Tibial nerve (tissue), 4 donors: ENCODE results near the gene MGLL.

Experiments used
- EP300 ChIP-seq, 2 donors: sonication (generic); formaldehyde crosslinking; IDR thresholded peaks; one replicate each; pipeline ENCODE4 v1.6.1; 2017; ENCODE audit warnings: antibody characterized with exemption in 2 of 2, mild to moderate bottlenecking in 1 of 2
- POLR2A ChIP-seq, 2 donors: fragments of 450-650 bp; IDR thresholded peaks; one replicate each; pipeline ENCODE4 v1.6.1; 2017; ENCODE audit warnings: antibody characterized with exemption in 2 of 2, mild to moderate bottlenecking in 2 of 2, moderate library complexity in 2 of 2
- TF ChIP-seq, protein P1 (sequence below), 5 experiments: fragments of 200-600 bp in 3 of 5; fragments of 450-650 bp in 2 of 5; sonication (generic) in 3 of 5; IDR thresholded peaks; one replicate each; pipeline ENCODE4 v1.5.1; 2016 to 2019; ENCODE audit warnings: antibody characterized with exemption in 5 of 5, mild to moderate bottlenecking in 3 of 5, moderate library complexity in 2 of 5

DNA sequence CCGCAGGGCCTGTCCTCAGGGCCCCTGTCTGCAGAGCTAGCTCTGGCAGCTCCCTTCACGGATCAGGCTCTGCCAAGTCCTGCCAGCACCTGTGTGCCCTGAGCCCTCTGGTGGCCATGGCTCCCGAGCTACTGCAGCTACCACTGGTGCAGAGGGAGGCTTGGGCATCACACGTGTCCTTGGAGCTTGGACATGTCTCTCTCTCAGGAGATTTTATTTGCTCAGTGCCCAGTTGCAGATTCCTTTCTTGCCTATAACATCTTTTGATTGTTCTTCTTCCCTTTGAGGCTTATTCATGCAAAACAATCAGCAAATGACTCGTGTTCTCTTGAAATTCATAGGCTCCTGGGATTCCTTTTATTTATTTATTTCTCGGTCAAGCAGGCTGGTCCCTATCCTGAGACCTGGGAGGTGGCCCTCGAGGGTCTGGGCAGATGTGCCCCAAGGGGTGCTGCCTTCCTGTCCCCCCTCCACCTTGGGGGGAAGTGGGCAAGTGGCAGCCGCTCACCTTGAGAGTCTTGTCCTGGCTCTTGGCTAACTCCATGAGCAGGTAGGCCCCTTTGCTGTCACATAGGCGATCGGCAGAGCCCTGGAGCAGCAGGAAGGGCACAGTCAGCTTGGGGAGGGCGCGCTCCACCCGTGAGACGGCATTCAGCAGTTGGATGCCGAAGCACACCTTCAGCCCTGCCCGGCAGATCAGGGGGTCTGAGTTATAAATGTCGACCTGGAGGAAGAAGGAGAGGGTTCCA lies 127.7 kb downstream of the MGLL start:
- TF ChIP-seq EP300 (IDR thresholded peaks at IDR 0.05) (no peak), POLR2A (IDR thresholded peaks at IDR 0.05) (no peak)
- TF ChIP-seq, protein P1, sequence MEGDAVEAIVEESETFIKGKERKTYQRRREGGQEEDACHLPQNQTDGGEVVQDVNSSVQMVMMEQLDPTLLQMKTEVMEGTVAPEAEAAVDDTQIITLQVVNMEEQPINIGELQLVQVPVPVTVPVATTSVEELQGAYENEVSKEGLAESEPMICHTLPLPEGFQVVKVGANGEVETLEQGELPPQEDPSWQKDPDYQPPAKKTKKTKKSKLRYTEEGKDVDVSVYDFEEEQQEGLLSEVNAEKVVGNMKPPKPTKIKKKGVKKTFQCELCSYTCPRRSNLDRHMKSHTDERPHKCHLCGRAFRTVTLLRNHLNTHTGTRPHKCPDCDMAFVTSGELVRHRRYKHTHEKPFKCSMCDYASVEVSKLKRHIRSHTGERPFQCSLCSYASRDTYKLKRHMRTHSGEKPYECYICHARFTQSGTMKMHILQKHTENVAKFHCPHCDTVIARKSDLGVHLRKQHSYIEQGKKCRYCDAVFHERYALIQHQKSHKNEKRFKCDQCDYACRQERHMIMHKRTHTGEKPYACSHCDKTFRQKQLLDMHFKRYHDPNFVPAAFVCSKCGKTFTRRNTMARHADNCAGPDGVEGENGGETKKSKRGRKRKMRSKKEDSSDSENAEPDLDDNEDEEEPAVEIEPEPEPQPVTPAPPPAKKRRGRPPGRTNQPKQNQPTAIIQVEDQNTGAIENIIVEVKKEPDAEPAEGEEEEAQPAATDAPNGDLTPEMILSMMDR (IDR thresholded peaks at IDR 0.05): no peak
